ENCODE data around the gene ARL6IP6.

Gene ARL6IP6

GRCh38 chr2:152811916-152812315 is 93.5 kb downstream of the ARL6IP6 start:
- DNase-seq, result no peak

All from NCI-H748 treated with DMSO at 0.1 percent for 48 hours (cell line).